Gastroesophageal sphincter (tissue), 4 donors: ENCODE results near the gene PDE6D. TPM values are rescaled to one million over a fixed set of nuclear protein-coding genes. Genes with fewer than 3 reads are reported as not detected.

Experiments
- ATAC-seq: fragments of 150-250 bp; one replicate; pipeline ENCODE4 v1.9.1; 2016; ENCODE audit warnings: mild to moderate bottlenecking, moderate library complexity
- H3K27ac ChIP-seq, 4 donors: fragments of 200-600 bp; sonication (generic) in 3 of 4; 1 replicate in 3 of 4; 2 replicates in 1 of 4; pipeline ENCODE4 v1.5.1; 2016 to 2019
- H3K27me3 ChIP-seq: fragments of 200-600 bp; sonication (generic); one replicate; pipeline ENCODE4 v1.5.1; 2019
- H3K36me3 ChIP-seq, 2 donors: fragments of 200-600 bp; sonication (generic); one replicate each; pipeline ENCODE4 v1.5.1; 2019; ENCODE audit warnings: control low read depth in 1 of 2
- H3K4me1 ChIP-seq, 3 donors: fragments of 200-600 bp; sonication (generic); 1 replicate in 2 of 3; 2 replicates in 1 of 3; pipeline ENCODE4 v1.5.1; 2016 to 2019; ENCODE audit warnings: control low read depth in 2 of 3
- H3K4me3 ChIP-seq, 2 donors: fragments of 200-600 bp; sonication (generic); one replicate each; pipeline ENCODE4 v1.5.1; 2019; ENCODE audit warnings: mild to moderate bottlenecking in 1 of 2, moderate library complexity in 1 of 2
- H3K9me3 ChIP-seq, 3 donors: fragments of 200-600 bp; sonication (generic); one replicate each; pipeline ENCODE4 v1.5.1; 2017 to 2019; ENCODE audit warnings: control low read depth in 2 of 3
- CTCF ChIP-seq, 4 experiments: fragments of 200-600 bp in 2 of 4; fragments of 450-650 bp in 2 of 4; sonication (generic) in 1 of 4; IDR thresholded peaks; one replicate each; pipeline ENCODE4 v1.5.1; 2017 to 2019; ENCODE audit warnings: antibody characterized with exemption in 4 of 4, mild to moderate bottlenecking in 2 of 4, moderate library complexity in 2 of 4
- EP300 ChIP-seq: sonication (generic); formaldehyde crosslinking; IDR thresholded peaks from one replicate; pipeline ENCODE4 v1.6.1; 2017; ENCODE audit warnings: antibody characterized with exemption, mild to moderate bottlenecking
- POLR2A ChIP-seq, 2 donors: fragments of 450-650 bp; IDR thresholded peaks; one replicate each; pipeline ENCODE4 v1.6.1; 2017; ENCODE audit warnings: antibody characterized with exemption in 2 of 2, mild to moderate bottlenecking in 2 of 2, moderate library complexity in 1 of 2
- POLR2AphosphoS5 ChIP-seq: sonication (generic); formaldehyde crosslinking; IDR thresholded peaks from one replicate; pipeline ENCODE4 v1.6.1; 2017; ENCODE audit warnings: antibody characterized with exemption
- WGBS, 2 donors: methylation state at CpG; one replicate each; pipeline ENCODE4 v1.1.5; 2018; ENCODE audit warnings: low coverage in 1 of 2; 5-methylcytosine and 5-hydroxymethylcytosine counted together
- total RNA-seq, 4 donors: library from RNA; depleted of rRNA; stranded (reverse); fragments of >200 nt; gene quantifications; one replicate each; pipeline ENCODE4 v1.1.0, GENCODE V29; 2016

The PDE6D gene
- total RNA-seq, 4 donors from 2014 or later = 24.3 to 33.7 (median 28.7) TPM

- TF ChIP-seq POLR2A (IDR thresholded peaks at IDR 0.05) (peak in 1 of 2 donors; percentile 61), CTCF (IDR thresholded peaks at IDR 0.05) (no peak)
- ATAC-seq = peak; percentile 0
- peaks cover 0 to 71% (median 18%) of the 10 kb centered on the region in 3 donors for H3K4me1 ChIP-seq
- H3K36me3 ChIP-seq = peaks cover 0 to 12% of the 10 kb centered on the region in 2 donors
- H3K4me3 ChIP-seq = peak overlapping the region; percentile 60 to 99
- H3K27me3 ChIP-seq = no peaks in the 10 kb centered on the region
- no CpG with 5 or more reads among the region's 30 CpGs for WGBS, 2 donors
- no peaks in the 10 kb centered on the region for H3K9me3 ChIP-seq
- H3K27ac ChIP-seq = peak overlapping the region; percentile 91 to 100 (median 100)
These were observed 73.5 kb downstream of the PDE6D start for GRCh38 chr2:231707625-231707926.

GRCh38 chr2:231706731-231707624, 74.1 kb downstream of the PDE6D start:
- peak; percentile 73 for ATAC-seq
- no peaks in the 10 kb centered on the region for H3K9me3 ChIP-seq
- H3K4me3 ChIP-seq = peak overlapping the region; percentile 60 to 99
- H3K27me3 ChIP-seq = no peaks in the 10 kb centered on the region
- TF ChIP-seq EP300 (no peak), POLR2A (IDR thresholded peaks at IDR 0.05) (peak; percentile 66 to 68), CTCF (IDR thresholded peaks at IDR 0.05) (peak in 3 of 4 experiments; percentile 73 to 85 (median 80)), POLR2AphosphoS5 (peak; percentile 99)
- WGBS, 2 donors = 0% methylated on average over 6 to 16 of the region's 66 CpGs
- peaks cover 0 to 6% of the 10 kb centered on the region in 2 donors for H3K36me3 ChIP-seq
- peak overlapping the region; percentile 91 to 100 (median 100) for H3K27ac ChIP-seq
- H3K4me1 ChIP-seq = peaks cover 0 to 71% (median 12%) of the 10 kb centered on the region in 3 donors

- TF ChIP-seq CTCF (IDR thresholded peaks at IDR 0.05) (no peak), POLR2A (IDR thresholded peaks at IDR 0.05) (no peak), POLR2AphosphoS5 (no peak), EP300 (no peak)
- no peaks in the 10 kb centered on the region for H3K9me3 ChIP-seq
- 100% methylated on average over 1 to 2 of the region's 3 CpGs for WGBS, 2 donors
- H3K27me3 ChIP-seq = no peaks in the 10 kb centered on the region
- no peak overlapping the region for H3K4me3 ChIP-seq
- ATAC-seq = no peak
- peaks cover 0 to 71% (median 4%) of the 10 kb centered on the region in 3 donors for H3K4me1 ChIP-seq
- peak overlapping the region in 1 of 4 donors; percentile 6 for H3K27ac ChIP-seq
- H3K36me3 ChIP-seq = no peaks in the 10 kb centered on the region
These were observed 77.1 kb downstream of the PDE6D start for GRCh38 chr2:231704017-231704416.

GRCh38 chr2:231701456-231702373, 79.4 kb downstream of the PDE6D start:
- H3K27ac ChIP-seq = peak overlapping the region; percentile 3 to 79 (median 78)
- WGBS, 2 donors = 26 to 56% methylated on average over 3 to 17 of the region's 22 CpGs
- H3K4me1 ChIP-seq = peaks cover 0 to 74% (median 4%) of the 10 kb centered on the region in 3 donors
- no peaks in the 10 kb centered on the region for H3K27me3 ChIP-seq
- ATAC-seq = peak; percentile 50
- no peak for TF ChIP-seq POLR2AphosphoS5
- no peak for TF ChIP-seq CTCF (IDR thresholded peaks at IDR 0.05)
- TF ChIP-seq EP300 = no peak
- TF ChIP-seq POLR2A (IDR thresholded peaks at IDR 0.05) = no peak
- no peaks in the 10 kb centered on the region for H3K9me3 ChIP-seq
- H3K36me3 ChIP-seq = no peaks in the 10 kb centered on the region
- no peak overlapping the region for H3K4me3 ChIP-seq
